ENCODE measurements around the gene BATF2. TPM values are rescaled to one million over a fixed set of nuclear protein-coding genes. Genes with fewer than 3 reads are reported as not detected.

BATF2 gene
- total and polyA plus RNA-seq, 12 donors = 0.66 to 31.8 (median 1.7) TPM

- ATAC-seq (no peak), DNase-seq (no peak)
- TF ChIP-seq, protein P1, sequence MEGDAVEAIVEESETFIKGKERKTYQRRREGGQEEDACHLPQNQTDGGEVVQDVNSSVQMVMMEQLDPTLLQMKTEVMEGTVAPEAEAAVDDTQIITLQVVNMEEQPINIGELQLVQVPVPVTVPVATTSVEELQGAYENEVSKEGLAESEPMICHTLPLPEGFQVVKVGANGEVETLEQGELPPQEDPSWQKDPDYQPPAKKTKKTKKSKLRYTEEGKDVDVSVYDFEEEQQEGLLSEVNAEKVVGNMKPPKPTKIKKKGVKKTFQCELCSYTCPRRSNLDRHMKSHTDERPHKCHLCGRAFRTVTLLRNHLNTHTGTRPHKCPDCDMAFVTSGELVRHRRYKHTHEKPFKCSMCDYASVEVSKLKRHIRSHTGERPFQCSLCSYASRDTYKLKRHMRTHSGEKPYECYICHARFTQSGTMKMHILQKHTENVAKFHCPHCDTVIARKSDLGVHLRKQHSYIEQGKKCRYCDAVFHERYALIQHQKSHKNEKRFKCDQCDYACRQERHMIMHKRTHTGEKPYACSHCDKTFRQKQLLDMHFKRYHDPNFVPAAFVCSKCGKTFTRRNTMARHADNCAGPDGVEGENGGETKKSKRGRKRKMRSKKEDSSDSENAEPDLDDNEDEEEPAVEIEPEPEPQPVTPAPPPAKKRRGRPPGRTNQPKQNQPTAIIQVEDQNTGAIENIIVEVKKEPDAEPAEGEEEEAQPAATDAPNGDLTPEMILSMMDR (IDR thresholded peaks at IDR 0.05) = no peak
- intact Hi-C loops (cut with DNase I) = loop anchor here in 4 of 10 donors (10.0 kb wide), 3 partner anchors 67 to 173 kb away; partner anchors contain the start of genes CDC42BPG (in 3 of the 4), CDCA5 (in 1 of the 4), TM7SF2 (in 1 of the 4) and ZFPL1 (in 1 of the 4)
- H3K36me3 ChIP-seq = peaks cover 0 to 56% (median 6%) of the 10 kb centered on the region in 9 donors
- no peak overlapping the region for H3K27ac ChIP-seq
- H3K4me3 ChIP-seq = no peak overlapping the region
- H3K4me1 ChIP-seq = peaks cover 11 to 33% (median 17%) of the 10 kb centered on the region in 9 donors
- no peaks in the 10 kb centered on the region for H3K27me3 ChIP-seq
- 95 to 97% methylated on average over 6 of the region's 6 CpGs for WGBS, 2 donors
- H3K9me3 ChIP-seq = no peaks in the 10 kb centered on the region
Observed at GRCh38 chr11:65017937-65018336, 21.2 kb upstream of the BATF2 start.

- H3K36me3 ChIP-seq = peaks cover 0 to 44% (median 6%) of the 10 kb centered on the region in 9 donors
- H3K27ac ChIP-seq = no peak overlapping the region
- TF ChIP-seq, protein P1 (IDR thresholded peaks at IDR 0.05) = no peak
- no peaks in the 10 kb centered on the region for H3K9me3 ChIP-seq
- 80 to 85% methylated on average over 4 of the region's 4 CpGs for WGBS, 2 donors
- intact Hi-C loops (cut with DNase I) = loop anchor here in 4 of 10 donors (10.0 kb wide), 3 partner anchors 68 to 172 kb away; partner anchors contain the start of genes CDC42BPG (in 3 of the 4), CDCA5 (in 1 of the 4), TM7SF2 (in 1 of the 4) and ZFPL1 (in 1 of the 4)
- H3K27me3 ChIP-seq = no peaks in the 10 kb centered on the region
- DNase-seq = no peak
- no peak overlapping the region for H3K4me3 ChIP-seq
- peaks cover 11 to 34% (median 20%) of the 10 kb centered on the region in 9 donors for H3K4me1 ChIP-seq
- no peak for ATAC-seq
Observed at GRCh38 chr11:65016705-65017104, 19.9 kb upstream of the BATF2 start.

DNA sequence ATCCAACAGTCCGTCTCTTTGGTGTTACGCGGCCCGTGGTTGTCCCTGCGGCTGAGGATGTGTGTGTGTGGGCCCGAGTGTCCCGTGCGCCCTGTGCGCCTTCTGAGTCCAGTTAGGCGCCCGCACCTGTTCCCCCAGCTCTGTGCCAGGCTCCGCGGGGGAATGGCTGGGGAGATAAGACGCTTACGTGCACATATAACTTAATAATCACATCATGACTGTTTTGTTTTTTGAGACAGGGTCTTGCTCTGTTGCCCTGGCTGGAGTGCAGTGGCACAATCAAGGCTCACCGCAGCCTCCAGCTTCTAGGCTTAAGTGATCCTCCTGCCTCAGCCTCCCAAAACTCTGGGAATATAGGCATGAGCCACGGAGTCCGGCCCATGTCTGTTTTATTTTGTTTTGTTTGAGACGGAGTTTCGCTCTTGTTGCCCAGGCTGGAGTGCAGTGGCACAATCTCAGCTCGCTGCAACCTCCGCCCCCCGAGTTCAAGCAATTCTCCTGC lies 18.0 kb upstream of the BATF2 start:
- DNase-seq (no peak), ATAC-seq (peak in 3 of 8 donors; percentile 1 to 18 (median 1))
- peak overlapping the region; percentile 57 to 92 (median 76) for H3K4me3 ChIP-seq
- H3K27ac ChIP-seq = peak overlapping the region; percentile 87 to 100 (median 98)
- H3K36me3 ChIP-seq = peaks cover 0 to 24% (median 6%) of the 10 kb centered on the region in 9 donors
- H3K9me3 ChIP-seq = no peaks in the 10 kb centered on the region
- H3K27me3 ChIP-seq = no peaks in the 10 kb centered on the region
- 28 to 33% methylated on average over 23 of the region's 23 CpGs for WGBS, 2 donors
- peaks cover 11 to 34% (median 20%) of the 10 kb centered on the region in 9 donors for H3K4me1 ChIP-seq
- TF ChIP-seq, protein P1 (IDR thresholded peaks at IDR 0.05) = no peak
- intact Hi-C loops (cut with DNase I) = loop anchor here in 8 of 10 donors (1.0 to 10.0 kb wide), 12 partner anchors 13 to 170 kb away; partner anchors contain the start of genes ZNHIT2 (in 4 of the 8), CDC42BPG (in 3 of the 8), ATG2A (in 2 of the 8) and SNX15 (in 2 of the 8)

DNA sequence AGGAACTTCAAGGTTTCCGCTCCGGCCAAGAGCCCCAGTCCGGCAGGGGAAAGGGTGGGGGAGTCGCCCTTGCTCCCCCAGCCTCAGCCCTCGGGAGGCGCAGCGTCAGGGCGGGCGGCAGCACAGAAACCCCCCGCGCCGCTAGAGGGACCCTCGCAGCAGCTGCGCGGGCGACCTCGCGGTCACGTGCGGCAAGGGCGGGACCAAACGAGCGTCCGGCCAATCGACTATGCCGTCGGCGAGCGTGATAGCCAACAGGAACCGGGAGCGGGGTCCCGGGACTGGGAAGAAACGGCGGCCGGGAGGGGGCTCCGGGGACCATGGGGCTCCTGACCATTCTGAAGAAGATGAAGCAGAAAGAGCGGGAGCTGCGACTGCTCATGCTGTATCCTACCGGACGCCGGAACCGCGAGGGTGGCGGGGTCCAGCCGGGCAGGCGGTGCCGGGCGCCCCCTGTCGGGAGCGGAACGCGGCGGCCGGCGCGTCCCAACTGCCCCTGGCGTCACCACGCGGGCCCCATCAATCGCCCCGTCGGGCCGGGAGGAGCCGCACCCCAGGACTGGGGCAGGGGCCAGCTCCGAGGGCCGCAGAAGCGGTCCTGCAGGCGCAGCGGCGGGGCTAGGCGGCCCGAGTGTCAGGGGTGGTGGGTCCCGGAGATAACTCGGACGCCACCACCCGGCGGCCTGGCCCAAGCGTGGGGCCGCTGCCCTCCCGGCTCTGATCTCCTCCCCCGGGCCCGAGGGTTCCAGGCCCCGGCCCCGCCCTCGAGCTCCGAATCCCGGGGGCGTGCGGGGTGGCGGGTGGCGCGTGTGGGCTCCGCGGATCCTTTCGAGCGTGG lies 17.3 kb upstream of the BATF2 start, which contains the start of gene ARL2:
ARL2 (plus strand) TSS at position 273 of the 838 bp plus-strand sequence; CDS start at position 321, 48 bp downstream.
- WGBS, 2 donors = 0 to 1% methylated on average over 84 to 96 of the region's 96 CpGs
- no peaks in the 10 kb centered on the region for H3K27me3 ChIP-seq
- no peaks in the 10 kb centered on the region for H3K9me3 ChIP-seq
- peak; percentile 94 for DNase-seq
- intact Hi-C loops (cut with DNase I) = loop anchor here in 8 of 10 donors (1.0 to 10.0 kb wide), 12 partner anchors 13 to 169 kb away; partner anchors contain the start of genes ZNHIT2 (in 4 of the 8), CDC42BPG (in 3 of the 8), ATG2A (in 2 of the 8) and SNX15 (in 2 of the 8)
- peaks cover 11 to 34% (median 20%) of the 10 kb centered on the region in 9 donors for H3K4me1 ChIP-seq
- H3K27ac ChIP-seq = peak within 1 kb of the TSS; percentile 87 to 100 (median 98)
- TF ChIP-seq, protein P1 (IDR thresholded peaks at IDR 0.05) = peak; percentile 66 to 83 (median 78)
- peak within 1 kb of the TSS; percentile 57 to 92 (median 76) for H3K4me3 ChIP-seq
- H3K36me3 ChIP-seq = peaks cover 0 to 18% (median 6%) of the 10 kb centered on the region in 9 donors
- peak; percentile 93 to 96 (median 96) for ATAC-seq
